K562 (cell line): ENCODE measurements around the gene C2CD2. TPM values are rescaled to one million over a fixed set of nuclear protein-coding genes. Genes with fewer than 3 reads are reported as not detected.

Experiments
- ATAC-seq: fragments of 200-7000 bp; cut with Tn5 transposase; 3 replicates; pipeline ENCODE4 v1.9.1; 2020; ENCODE audit warnings: moderate library complexity
- BruUV-seq: library from RNA; stranded (reverse); fragments of 400-500 nt; replicated peaks from 2 replicates; lab custom pipeline; 2021; lab: Mats Ljungman, UMichigan
- CTCF ChIA-PET: fragments of 300-600 bp; formaldehyde crosslinking; extraction: SDS; loops from one replicate; lab custom pipeline; 2021; ENCODE audit warnings: low intra/inter-chr PET ratio; lab: Yijun Ruan, JAX
- POLR2A ChIA-PET: fragments of 300-600, 350-650 bp; sonication (Branson Sonifier 250); formaldehyde crosslinking; extraction: SDS; loops from one replicate; lab custom pipeline; 2021; ENCODE audit warnings: antibody characterized with exemption, inconsistent platforms; lab: Yijun Ruan, JAX
- DNase-seq, 4 experiments: peaks; one replicate each; pipeline versions ENCODE4 v3.0.0 to v3.0.0-alpha.2; 2011 to 2018; ENCODE audit warnings: low spot score in 3 of 4, mixed read lengths in 3 of 4; ENCODE audit errors: extremely low read depth in 1 of 4
- FAIRE-seq: peaks from 2 replicates; lab custom pipeline; 2011; peaks lifted over from hg19 to GRCh38; lab: Jason Lieb, UNC
- H2AFZ ChIP-seq: 2 replicates; pipeline ENCODE4 v1.6.0; 2011; ENCODE audit warnings: low read depth, low read length, control low read depth, inconsistent platforms
- H3K27ac ChIP-seq: fragments of 200-600 bp; 3 replicates; pipeline ENCODE4 v1.8.0; 2011; ENCODE audit warnings: low read depth, mild to moderate bottlenecking, control low read depth, inconsistent platforms, low read length, moderate library complexity, mixed read lengths; ENCODE audit errors: extremely low read depth
- H3K27me3 ChIP-seq, 2 experiments: fragments of 300-600 bp in 1 of 2; 2 replicates in 1 of 2; 3 replicates in 1 of 2; pipeline versions ENCODE4 v1.6.0 to v1.8.0; 2011; ENCODE audit warnings: inconsistent platforms in 2 of 2, low read length in 2 of 2, mild to moderate bottlenecking in 1 of 2, mixed read lengths in 1 of 2, moderate library complexity in 1 of 2; ENCODE audit not compliant: control insufficient read depth in 2 of 2, insufficient read depth in 2 of 2
- H3K36me3 ChIP-seq: fragments of 300-600 bp; 3 replicates; pipeline ENCODE4 v1.8.0; 2011; ENCODE audit warnings: mild to moderate bottlenecking, low read length, inconsistent platforms; ENCODE audit not compliant: control insufficient read depth, insufficient read depth
- H3K4me1 ChIP-seq, 2 experiments: fragments of 200-600 bp in 1 of 2; replicated peaks in 1 of 2; 2 replicates in 1 of 2; 3 replicates in 1 of 2; pipeline versions ENCODE4 v1.5.1 to v1.8.0; 2011; ENCODE audit warnings: inconsistent platforms in 2 of 2, low read length in 2 of 2, mild to moderate bottlenecking in 1 of 2, mixed read lengths in 1 of 2, moderate library complexity in 1 of 2; ENCODE audit not compliant: control insufficient read depth in 2 of 2, insufficient read depth in 2 of 2
- H3K4me2 ChIP-seq: 2 replicates; pipeline ENCODE4 v1.6.1; 2011; ENCODE audit warnings: low read length, control low read depth, inconsistent platforms, mixed read lengths; ENCODE audit not compliant: insufficient read depth
- H3K4me3 ChIP-seq: fragments of 200-600 bp; sonication (generic), shearing (Covaris generic); 2 replicates; pipeline ENCODE4 v1.5.1; 2016; ENCODE audit warnings: control low read depth, inconsistent platforms
- H3K79me2 ChIP-seq: fragments of 200-600 bp; 3 replicates; pipeline ENCODE4 v1.8.0; 2011; ENCODE audit warnings: low read length, inconsistent platforms; ENCODE audit not compliant: control insufficient read depth, insufficient read depth
- H3K9ac ChIP-seq, 2 experiments: 2 replicates each; pipeline versions ENCODE4 v1.6.0 to v1.6.1; 2011; ENCODE audit warnings: low read depth in 2 of 2, low read length in 2 of 2, control low read depth in 1 of 2, inconsistent platforms in 1 of 2, mild to moderate bottlenecking in 1 of 2, mixed read lengths in 1 of 2; ENCODE audit not compliant: insufficient read depth in 1 of 2
- H3K9me1 ChIP-seq: one replicate; pipeline ENCODE4 v1.6.0; 2011; ENCODE audit warnings: inconsistent platforms, mild to moderate bottlenecking, low read length, moderate library complexity; ENCODE audit not compliant: control insufficient read depth, insufficient read depth
- H3K9me3 ChIP-seq: replicated peaks from 2 replicates; pipeline ENCODE4 v1.5.1; 2011; ENCODE audit warnings: low read depth, low read length, inconsistent platforms; ENCODE audit not compliant: control insufficient read depth, insufficient read depth
- H4K20me1 ChIP-seq: replicated peaks from 2 replicates; pipeline ENCODE4 v1.6.1; 2011; ENCODE audit warnings: low read length, inconsistent platforms, mixed read lengths; ENCODE audit not compliant: control insufficient read depth, insufficient read depth
- ARID2 ChIP-seq: fragments of 450-650 bp; IDR thresholded peaks from 2 replicates; pipeline ENCODE4 v1.6.1; 2017; ENCODE audit warnings: antibody characterized with exemption, mild to moderate bottlenecking
- FOXA3 ChIP-seq, 2 experiments: fragments of 450-650 bp in 1 of 2; sonication (generic) in 1 of 2; formaldehyde crosslinking; IDR thresholded peaks in 1 of 2; conservative IDR thresholded peaks in 1 of 2; 2 replicates each; pipeline versions ENCODE4 v1.4.0 to v1.8.0; 2020 to 2022; ENCODE audit warnings: mild to moderate bottlenecking in 2 of 2, missing genetic modification reagents in 1 of 2
- FUS ChIP-seq: fragments of 200-400 bp; formaldehyde crosslinking; optimal IDR thresholded peaks from 2 replicates; pipeline ENCODE3; 2017; ENCODE audit warnings: low read depth, low read length
- GABPA ChIP-seq: fragments of 200-800 bp; sonication (Bioruptor generic); conservative IDR thresholded peaks from 2 replicates; pipeline ENCODE4 v1.6.1; 2016; ENCODE audit warnings: low read depth, missing genetic modification characterization, missing compliant biosample characterization
- HDAC8 ChIP-seq: fragments of 450-650 bp; IDR thresholded peaks from 2 replicates; pipeline ENCODE4 v1.6.1; 2016; ENCODE audit warnings: mild to moderate bottlenecking, missing genetic modification characterization, moderate library complexity, missing compliant biosample characterization
- HEY1 ChIP-seq: fragments of 250-450 bp; sonication (Bioruptor Pico); IDR thresholded peaks from 2 replicates; pipeline ENCODE4 v1.5.0; 2020; ENCODE audit warnings: mild to moderate bottlenecking, moderate library complexity, borderline replicate concordance
- HNRNPLL ChIP-seq: fragments of 200-400 bp; formaldehyde crosslinking; IDR thresholded peaks from 2 replicates; pipeline ENCODE4 v1.6.1; 2017; ENCODE audit warnings: low read length, low read depth, mild to moderate bottlenecking; ENCODE audit not compliant: poor library complexity, severe bottlenecking
- IFI16 ChIP-seq: fragments of 250-450 bp; sonication (Bioruptor Pico); IDR thresholded peaks from 2 replicates; pipeline ENCODE4 v2.1.2; 2022; ENCODE audit warnings: mild to moderate bottlenecking, inconsistent platforms
- KDM2B ChIP-seq: fragments of 250-450 bp; sonication (Bioruptor Pico); IDR thresholded peaks from 2 replicates; pipeline ENCODE4 v1.8.0; 2021; ENCODE audit warnings: mild to moderate bottlenecking, moderate library complexity
- MCM5 ChIP-seq: fragments of 450-650 bp; IDR thresholded peaks from 2 replicates; pipeline ENCODE4 v1.6.1; 2016; ENCODE audit warnings: low read depth
- PRMT5 ChIP-seq: sonication (generic); formaldehyde crosslinking; IDR thresholded peaks from 2 replicates; pipeline ENCODE4 v1.5.0; 2020; ENCODE audit warnings: missing genetic modification reagents
- XRCC3 ChIP-seq: fragments of 450-650 bp; IDR thresholded peaks from 2 replicates; pipeline ENCODE4 v1.6.1; 2017; ENCODE audit warnings: mild to moderate bottlenecking, moderate library complexity
- ZBTB8A ChIP-seq: fragments of 450-650 bp; IDR thresholded peaks from 2 replicates; pipeline ENCODE4 v1.6.1; 2018; ENCODE audit warnings: mild to moderate bottlenecking, moderate library complexity; ENCODE audit not compliant: partially characterized antibody
- WGBS: fragments of 100-300 bp; shearing (Covaris generic); methylation state at CpG from one replicate; pipeline ENCODE4 v1.1.6; 2016; ENCODE audit warnings: low coverage, mixed read lengths; ENCODE audit not compliant: insufficient coverage; ENCODE audit errors: missing lambda C conversion rate; 5-methylcytosine and 5-hydroxymethylcytosine counted together
- in situ Hi-C: fragments of 300-500 bp; cut with MboI; formaldehyde crosslinking; loops from 4 replicates; pipeline ENCODE4 v1.15.0; 2018; ENCODE audit warnings: inconsistent platforms, mixed read lengths
- intact Hi-C: fragments of 100-400 bp; cut with micrococcal nuclease; formaldehyde crosslinking; loops from 2 replicates; pipeline ENCODE4 v1.14.2; 2022
- polyA plus RNA-seq, 8 experiments: library from polyadenylated mRNA; depleted of rRNA in 4 of 8; stranded (reverse) in 5 of 8; unstranded in 3 of 8; fragments of >200 nt; fragmentation: Nextera tagmentation in 2 of 8; fragmentation: Illumina TruSeq in 1 of 8; extraction: Ambion mirVana in 2 of 8; extraction: Trizol in 1 of 8; gene quantifications; 2 replicates each; pipeline versions ENCODE4 v1.2.1 to v1.2.3, GENCODE V29; 2011 to 2014; ENCODE audit warnings: inconsistent platforms in 1 of 8, missing spikeins in 1 of 8
- total RNA-seq, 7 experiments: library from RNA; depleted of rRNA in 6 of 7; stranded (reverse); fragments of >200 nt in 6 of 7; fragmentation: Illumina TruSeq in 2 of 7; extraction: Trizol in 2 of 7; gene quantifications; 2 replicates each; pipeline versions ENCODE4 v1.2.1 to v1.2.3, GENCODE V29; 2011 to 2021; ENCODE audit warnings: low replicate concordance in 1 of 7
- TF ChIP-seq, protein P1 (sequence below): IDR thresholded peaks from 3 replicates; pipeline ENCODE4 v1.6.1; 2011; ENCODE audit warnings: borderline replicate concordance, mild to moderate bottlenecking, moderate library complexity; ENCODE audit not compliant: insufficient read length; ENCODE audit errors: extremely low read depth
- TF ChIP-seq, protein P2 (sequence below): fragments of 250-450 bp; sonication (Bioruptor Pico); IDR thresholded peaks from 2 replicates; pipeline ENCODE4 v1.4.0; 2020
- TF ChIP-seq, protein P3 (sequence below): fragments of 450-650 bp; IDR thresholded peaks from 2 replicates; pipeline ENCODE4 v1.6.1; 2014; ENCODE audit warnings: low read depth, mild to moderate bottlenecking, moderate library complexity, borderline replicate concordance

The C2CD2 gene
- total and polyA plus RNA-seq, 9 of the 15 experiments (the other 6 are each of a cell fraction or from before 2014, with no cell fraction given), result 1.3 to 21.6 (median 12.1) TPM

DNA sequence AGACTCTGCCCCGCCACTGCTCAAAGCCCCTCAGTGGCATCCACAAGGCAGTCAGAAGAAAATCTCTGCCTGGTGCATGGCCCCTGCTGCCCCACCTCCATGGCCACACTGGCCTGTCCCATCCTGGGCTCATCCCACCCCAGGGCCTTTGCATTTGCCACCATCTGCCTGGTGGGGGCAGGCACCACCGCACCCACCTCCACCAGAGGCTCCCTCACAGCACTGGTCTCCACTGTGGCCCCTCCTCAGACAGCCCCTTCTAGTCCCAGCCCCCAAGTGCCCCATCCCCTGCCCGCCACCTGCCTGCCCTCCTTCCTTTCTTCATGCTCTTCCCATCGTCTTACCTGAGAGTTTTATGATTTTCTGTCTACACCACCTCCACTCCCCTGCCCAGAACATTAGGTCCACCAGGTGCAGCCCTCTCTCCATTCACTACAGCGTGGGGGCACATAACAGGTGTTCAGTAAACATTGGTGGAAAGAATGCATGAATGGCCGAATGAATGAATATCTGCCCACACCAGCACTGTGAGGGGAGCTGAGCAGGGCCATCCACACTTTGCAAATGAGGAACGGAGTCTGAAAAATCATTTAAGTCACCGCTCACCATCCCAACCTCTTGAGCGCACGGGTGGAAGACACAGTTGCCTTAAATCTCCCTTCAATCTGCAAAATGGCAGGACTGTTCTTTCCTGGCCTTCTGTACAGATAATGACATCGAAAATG, 76.7 kb downstream of the C2CD2 start:
- H3K9ac ChIP-seq, result peak overlapping the region; percentile 62 to 93; a peak in 2 of 4 replicates
- no TSS peak for BruUV-seq
- TF ChIP-seq, protein P1, sequence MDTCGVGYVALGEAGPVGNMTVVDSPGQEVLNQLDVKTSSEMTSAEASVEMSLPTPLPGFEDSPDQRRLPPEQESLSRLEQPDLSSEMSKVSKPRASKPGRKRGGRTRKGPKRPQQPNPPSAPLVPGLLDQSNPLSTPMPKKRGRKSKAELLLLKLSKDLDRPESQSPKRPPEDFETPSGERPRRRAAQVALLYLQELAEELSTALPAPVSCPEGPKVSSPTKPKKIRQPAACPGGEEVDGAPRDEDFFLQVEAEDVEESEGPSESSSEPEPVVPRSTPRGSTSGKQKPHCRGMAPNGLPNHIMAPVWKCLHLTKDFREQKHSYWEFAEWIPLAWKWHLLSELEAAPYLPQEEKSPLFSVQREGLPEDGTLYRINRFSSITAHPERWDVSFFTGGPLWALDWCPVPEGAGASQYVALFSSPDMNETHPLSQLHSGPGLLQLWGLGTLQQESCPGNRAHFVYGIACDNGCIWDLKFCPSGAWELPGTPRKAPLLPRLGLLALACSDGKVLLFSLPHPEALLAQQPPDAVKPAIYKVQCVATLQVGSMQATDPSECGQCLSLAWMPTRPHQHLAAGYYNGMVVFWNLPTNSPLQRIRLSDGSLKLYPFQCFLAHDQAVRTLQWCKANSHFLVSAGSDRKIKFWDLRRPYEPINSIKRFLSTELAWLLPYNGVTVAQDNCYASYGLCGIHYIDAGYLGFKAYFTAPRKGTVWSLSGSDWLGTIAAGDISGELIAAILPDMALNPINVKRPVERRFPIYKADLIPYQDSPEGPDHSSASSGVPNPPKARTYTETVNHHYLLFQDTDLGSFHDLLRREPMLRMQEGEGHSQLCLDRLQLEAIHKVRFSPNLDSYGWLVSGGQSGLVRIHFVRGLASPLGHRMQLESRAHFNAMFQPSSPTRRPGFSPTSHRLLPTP, result no peak
- TF ChIP-seq PRMT5 (no peak), HDAC8 (no peak), GABPA (tag) (no peak), MCM5 (no peak), FUS (no peak), HNRNPLL (no peak), HEY1 (CRISPR knock-in tag) (no peak), ZBTB8A (no peak), KDM2B (CRISPR knock-in tag) (no peak), FOXA3 (CRISPR knock-in tag; conservative IDR thresholded peaks at IDR 0.05 in 1 of 2, IDR thresholded peaks at IDR 0.05 in 1 of 2) (0 out of 4 replicates have a peak, but pooled peaks of 1 of the 2 experiments have one; percentile 26), XRCC3 (no peak), IFI16 (CRISPR knock-in tag) (no peak), ARID2 (no peak)
- TF ChIP-seq, protein P2, sequence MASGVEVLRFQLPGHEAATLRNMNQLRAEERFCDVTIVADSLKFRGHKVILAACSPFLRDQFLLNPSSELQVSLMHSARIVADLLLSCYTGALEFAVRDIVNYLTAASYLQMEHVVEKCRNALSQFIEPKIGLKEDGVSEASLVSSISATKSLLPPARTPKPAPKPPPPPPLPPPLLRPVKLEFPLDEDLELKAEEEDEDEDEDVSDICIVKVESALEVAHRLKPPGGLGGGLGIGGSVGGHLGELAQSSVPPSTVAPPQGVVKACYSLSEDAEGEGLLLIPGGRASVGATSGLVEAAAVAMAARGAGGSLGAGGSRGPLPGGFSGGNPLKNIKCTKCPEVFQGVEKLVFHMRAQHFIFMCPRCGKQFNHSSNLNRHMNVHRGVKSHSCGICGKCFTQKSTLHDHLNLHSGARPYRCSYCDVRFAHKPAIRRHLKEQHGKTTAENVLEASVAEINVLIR (CRISPR knock-in tag), result no peak
- TF ChIP-seq, protein P3, sequence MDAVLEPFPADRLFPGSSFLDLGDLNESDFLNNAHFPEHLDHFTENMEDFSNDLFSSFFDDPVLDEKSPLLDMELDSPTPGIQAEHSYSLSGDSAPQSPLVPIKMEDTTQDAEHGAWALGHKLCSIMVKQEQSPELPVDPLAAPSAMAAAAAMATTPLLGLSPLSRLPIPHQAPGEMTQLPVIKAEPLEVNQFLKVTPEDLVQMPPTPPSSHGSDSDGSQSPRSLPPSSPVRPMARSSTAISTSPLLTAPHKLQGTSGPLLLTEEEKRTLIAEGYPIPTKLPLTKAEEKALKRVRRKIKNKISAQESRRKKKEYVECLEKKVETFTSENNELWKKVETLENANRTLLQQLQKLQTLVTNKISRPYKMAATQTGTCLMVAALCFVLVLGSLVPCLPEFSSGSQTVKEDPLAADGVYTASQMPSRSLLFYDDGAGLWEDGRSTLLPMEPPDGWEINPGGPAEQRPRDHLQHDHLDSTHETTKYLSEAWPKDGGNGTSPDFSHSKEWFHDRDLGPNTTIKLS, result no peak

More for the DNA sequence above, 76.7 kb downstream of the C2CD2 start:
- peak overlapping the region; percentile 94; the same call in 2 of the 3 replicates for H3K27ac ChIP-seq
- in situ Hi-C loops, result no loop called here
- H3K36me3 ChIP-seq, result peaks cover 12% of the 10 kb centered on the region; the same call in 2 of the 3 replicates
- DNase-seq, result no peak
- peaks cover 20 to 27% of the 10 kb centered on the region in 2 experiments for H3K4me1 ChIP-seq
- H2AFZ ChIP-seq, result 0 out of 2 replicates have a peak overlapping the region, but pooled peaks have one; percentile 73
- H3K4me2 ChIP-seq, result peak overlapping the region; percentile 92
- no peaks in the 10 kb centered on the region for H3K27me3 ChIP-seq
- H3K79me2 ChIP-seq, result peaks cover 39% of the 10 kb centered on the region
- CTCF ChIA-PET, result no interaction called here
- intact Hi-C loops, result loop anchor here (5.0 to 10.0 kb wide), 2 partner anchors 80 to 138 kb away; partner anchors contain the start of gene ZBTB21
- POLR2A ChIA-PET, result interaction anchor here (0.9 to 1.7 kb wide), 8 partner anchors 9 to 80 kb away, joined by 3 to 7 read pairs (median 4); no protein-coding TSS in a partner anchor
- ATAC-seq, result peak; percentile 11; the same call in 2 of the 3 replicates
- no peak for FAIRE-seq
- 74% methylated on average over 10 of the region's 11 CpGs for WGBS
- H3K9me1 ChIP-seq, result peaks cover 3% of the 10 kb centered on the region
- H3K4me3 ChIP-seq, result no peak overlapping the region; the same call in 1 of the 2 replicates
- no peaks in the 10 kb centered on the region for H3K9me3 ChIP-seq
- no peaks in the 10 kb centered on the region for H4K20me1 ChIP-seq
